ENCODE measurements around the gene DTNB.

Gene DTNB

DNA sequence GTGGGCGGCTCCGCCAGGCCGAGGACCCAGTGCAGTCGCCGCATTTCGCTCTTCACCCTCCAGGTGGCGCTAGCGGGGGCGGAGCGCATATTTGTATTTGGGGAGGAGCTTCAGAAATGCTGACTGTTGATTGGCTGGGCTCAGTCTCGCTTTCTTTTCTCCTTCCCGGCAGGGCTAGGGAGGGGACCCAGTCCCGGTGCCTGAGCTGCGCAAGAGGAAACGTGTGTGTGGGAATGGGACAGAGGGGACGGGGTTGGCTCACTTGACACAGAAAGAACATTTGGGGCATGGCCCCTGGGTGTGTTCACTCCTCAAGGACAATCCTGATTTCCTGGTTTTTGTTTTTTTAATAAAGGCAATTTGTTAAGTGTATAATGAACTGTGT is 311.3 kb downstream of the DTNB start:
- peak overlapping the region; percentile 39 for H3K4me3 ChIP-seq (ENCODE audit: low read length)
- peak; percentile 50 for DNase-seq (ENCODE audit: low read depth)
- TF ChIP-seq, protein P1, sequence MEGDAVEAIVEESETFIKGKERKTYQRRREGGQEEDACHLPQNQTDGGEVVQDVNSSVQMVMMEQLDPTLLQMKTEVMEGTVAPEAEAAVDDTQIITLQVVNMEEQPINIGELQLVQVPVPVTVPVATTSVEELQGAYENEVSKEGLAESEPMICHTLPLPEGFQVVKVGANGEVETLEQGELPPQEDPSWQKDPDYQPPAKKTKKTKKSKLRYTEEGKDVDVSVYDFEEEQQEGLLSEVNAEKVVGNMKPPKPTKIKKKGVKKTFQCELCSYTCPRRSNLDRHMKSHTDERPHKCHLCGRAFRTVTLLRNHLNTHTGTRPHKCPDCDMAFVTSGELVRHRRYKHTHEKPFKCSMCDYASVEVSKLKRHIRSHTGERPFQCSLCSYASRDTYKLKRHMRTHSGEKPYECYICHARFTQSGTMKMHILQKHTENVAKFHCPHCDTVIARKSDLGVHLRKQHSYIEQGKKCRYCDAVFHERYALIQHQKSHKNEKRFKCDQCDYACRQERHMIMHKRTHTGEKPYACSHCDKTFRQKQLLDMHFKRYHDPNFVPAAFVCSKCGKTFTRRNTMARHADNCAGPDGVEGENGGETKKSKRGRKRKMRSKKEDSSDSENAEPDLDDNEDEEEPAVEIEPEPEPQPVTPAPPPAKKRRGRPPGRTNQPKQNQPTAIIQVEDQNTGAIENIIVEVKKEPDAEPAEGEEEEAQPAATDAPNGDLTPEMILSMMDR (conservative IDR thresholded peaks at IDR 0.05; ENCODE audit: low read depth, low read length), result peak; percentile 96

DNA sequence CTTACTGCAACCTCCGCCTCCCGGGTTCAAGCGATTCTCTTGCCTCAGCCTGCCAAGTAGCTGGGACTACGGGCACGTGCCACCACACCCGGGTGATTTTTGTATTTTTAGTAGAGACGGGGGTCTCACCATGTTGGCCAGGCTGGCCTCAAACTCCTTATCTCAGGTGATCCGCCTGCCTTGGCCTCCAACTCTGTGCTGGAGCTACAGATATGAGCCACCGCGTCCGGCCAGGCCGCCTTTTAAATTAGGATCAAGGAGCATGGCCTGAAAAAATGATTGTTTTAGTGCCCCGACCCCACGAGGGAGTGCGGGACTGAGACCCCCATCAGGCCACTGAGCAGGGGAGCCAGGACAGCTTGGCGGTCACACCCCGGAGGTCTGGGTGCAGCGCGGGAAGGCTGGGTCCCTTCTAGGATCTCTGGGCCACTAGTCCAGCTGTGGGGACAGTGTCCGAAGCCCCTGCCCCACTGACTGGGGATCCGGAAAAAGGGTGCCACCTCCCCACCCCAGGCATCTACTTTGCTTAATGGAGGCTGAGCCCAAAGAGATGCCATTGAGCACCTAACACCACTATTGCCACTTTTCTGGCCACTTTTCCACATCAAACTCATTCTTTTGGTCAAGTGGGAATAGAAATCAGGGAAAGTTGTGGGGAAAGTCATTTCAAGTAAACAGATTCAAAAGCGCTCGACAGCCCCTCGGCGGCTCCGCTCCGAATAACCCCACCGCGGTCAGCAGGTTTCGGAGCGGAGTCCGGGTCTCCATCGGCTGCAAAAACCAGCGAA is 311.9 kb downstream of the DTNB start:
- H3K4me3 ChIP-seq (ENCODE audit: low read length), result peak overlapping the region; percentile 20
- no peak for DNase-seq (ENCODE audit: low read depth)
- TF ChIP-seq, protein P1 (conservative IDR thresholded peaks at IDR 0.05; ENCODE audit: low read depth, low read length), result no peak

DNA sequence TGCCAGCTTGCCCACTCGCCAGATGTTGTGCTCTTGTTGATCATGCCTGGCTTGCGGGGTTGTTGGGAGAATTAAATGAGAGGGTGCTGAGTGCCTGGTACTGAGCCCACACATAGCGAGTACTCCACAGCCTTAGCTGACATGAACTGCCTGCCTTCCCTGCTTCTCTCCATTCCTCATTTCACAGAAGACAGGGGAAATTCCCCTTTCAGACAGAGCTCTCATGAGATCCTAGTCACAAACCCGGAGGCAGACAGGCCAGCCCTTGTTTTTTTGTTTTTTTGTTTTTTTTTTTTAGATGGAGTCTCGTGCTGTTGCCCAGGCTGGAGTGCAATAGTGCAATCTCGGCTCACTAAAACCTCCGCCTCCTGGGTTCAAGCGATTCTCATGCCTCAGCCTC is 314.5 kb downstream of the DTNB start:
- H3K4me3 ChIP-seq (ENCODE audit: low read length), result no peak overlapping the region
- DNase-seq (ENCODE audit: low read depth), result no peak
- TF ChIP-seq, protein P1 (conservative IDR thresholded peaks at IDR 0.05; ENCODE audit: low read depth, low read length), result no peak

DNA sequence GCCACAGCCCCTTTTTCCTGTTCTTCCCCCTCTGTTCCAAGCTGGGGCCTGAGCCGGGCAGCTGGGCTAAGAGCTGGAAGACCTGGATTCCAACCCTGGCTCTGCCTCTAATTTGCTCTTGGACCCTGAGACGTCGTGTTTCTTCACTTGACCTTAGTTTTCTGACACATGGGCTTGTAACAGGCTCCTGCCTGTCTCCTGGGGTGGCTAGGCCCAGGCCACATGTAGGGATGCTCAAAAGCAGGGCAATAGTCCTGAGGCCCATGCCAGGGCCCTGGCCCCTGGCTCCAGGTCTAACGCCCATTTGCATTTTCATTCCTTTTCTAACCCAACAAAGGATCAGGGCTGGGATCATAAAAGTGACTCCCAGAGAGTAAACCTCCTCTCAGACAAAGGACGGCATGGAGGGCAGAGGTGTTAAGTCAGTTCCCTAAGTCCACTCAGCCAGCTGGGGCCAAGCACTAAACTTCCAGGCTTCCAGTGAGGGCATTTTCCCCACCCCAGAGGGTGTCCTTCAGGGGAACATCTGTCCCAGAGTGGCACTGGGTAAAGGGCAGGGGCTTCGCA is 315.0 kb downstream of the DTNB start:
- no peak for DNase-seq (ENCODE audit: low read depth)
- TF ChIP-seq, protein P1 (conservative IDR thresholded peaks at IDR 0.05; ENCODE audit: low read depth, low read length), result no peak
- H3K4me3 ChIP-seq (ENCODE audit: low read length), result no peak overlapping the region

DNA sequence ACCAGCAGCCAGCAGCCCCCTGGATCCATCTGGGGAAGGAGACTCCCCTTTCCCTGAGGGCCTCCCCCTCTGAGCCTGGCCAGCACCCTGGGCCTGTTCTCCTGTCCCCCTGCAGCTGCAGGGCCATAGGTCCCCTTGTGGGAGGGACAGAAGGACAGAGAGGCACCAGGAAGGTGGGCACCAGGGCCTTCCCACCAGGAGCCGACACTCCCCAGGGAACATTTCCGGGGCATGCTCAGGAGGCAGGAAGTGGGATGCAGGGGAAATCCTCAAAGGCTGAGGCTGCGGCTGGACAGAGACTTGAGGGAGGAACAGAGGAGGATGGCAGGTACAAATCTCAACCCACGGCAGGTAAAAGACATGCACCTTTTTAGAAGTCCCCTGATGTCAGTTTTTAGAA is 317.3 kb downstream of the DTNB start:
- no peak for DNase-seq (ENCODE audit: low read depth)
- H3K4me3 ChIP-seq (ENCODE audit: low read length), result no peak overlapping the region
- TF ChIP-seq, protein P1 (conservative IDR thresholded peaks at IDR 0.05; ENCODE audit: low read depth, low read length), result no peak

DNA sequence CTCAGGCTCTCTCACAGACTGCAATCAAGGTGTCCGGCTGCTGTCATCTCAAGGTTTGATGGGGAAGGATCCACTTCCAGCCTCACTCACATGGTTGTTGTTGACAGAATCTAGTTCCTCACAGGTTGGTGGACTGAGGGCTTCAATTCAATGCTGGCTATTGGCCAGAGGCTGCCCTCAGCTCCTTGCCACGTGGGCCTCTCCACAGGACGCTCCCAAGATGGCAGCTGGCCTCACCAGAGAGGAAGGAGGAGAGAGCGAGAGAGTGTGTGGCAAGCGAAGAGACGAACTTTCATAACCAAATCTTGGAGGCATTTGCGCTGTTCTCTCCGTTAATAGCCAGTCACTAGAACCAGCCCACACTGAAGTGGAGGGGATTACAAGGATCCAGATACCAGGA is 318.1 kb downstream of the DTNB start:
- H3K4me3 ChIP-seq (ENCODE audit: low read length), result no peak overlapping the region
- DNase-seq (ENCODE audit: low read depth), result no peak
- TF ChIP-seq, protein P1 (conservative IDR thresholded peaks at IDR 0.05; ENCODE audit: low read depth, low read length), result no peak

DNA sequence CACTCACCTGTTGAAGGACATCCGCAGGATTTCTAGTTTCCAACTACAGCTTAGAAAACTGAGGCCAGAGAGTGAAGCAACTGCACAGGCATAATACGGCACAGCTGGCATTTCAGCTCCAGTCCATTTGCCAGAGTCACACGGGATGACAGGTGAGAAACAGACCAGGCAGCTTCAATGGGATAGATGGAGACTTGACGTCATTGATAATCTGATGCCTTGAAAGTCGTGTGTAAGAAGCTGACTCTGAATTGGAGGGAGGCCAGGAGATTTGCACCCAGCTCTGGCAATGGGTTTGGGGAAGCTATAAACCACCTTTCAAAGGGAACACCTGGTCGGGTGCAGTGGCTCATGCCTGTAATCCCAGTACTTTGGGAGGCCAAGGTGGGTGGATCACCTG is 319.3 kb downstream of the DTNB start:
- no peak for DNase-seq (ENCODE audit: low read depth)
- no peak overlapping the region for H3K4me3 ChIP-seq (ENCODE audit: low read length)
- TF ChIP-seq, protein P1 (conservative IDR thresholded peaks at IDR 0.05; ENCODE audit: low read depth, low read length), result no peak
